ENCODE results near the gene SPAG9. TPM values are rescaled to one million over a fixed set of nuclear protein-coding genes. Genes with fewer than 3 reads are reported as not detected.
A peak's percentile ranks its signal among the peaks of the same experiment; 100 is the strongest.

SPAG9 gene
- total RNA-seq, 1 donor from 2014 or later: 108 TPM

DNA sequence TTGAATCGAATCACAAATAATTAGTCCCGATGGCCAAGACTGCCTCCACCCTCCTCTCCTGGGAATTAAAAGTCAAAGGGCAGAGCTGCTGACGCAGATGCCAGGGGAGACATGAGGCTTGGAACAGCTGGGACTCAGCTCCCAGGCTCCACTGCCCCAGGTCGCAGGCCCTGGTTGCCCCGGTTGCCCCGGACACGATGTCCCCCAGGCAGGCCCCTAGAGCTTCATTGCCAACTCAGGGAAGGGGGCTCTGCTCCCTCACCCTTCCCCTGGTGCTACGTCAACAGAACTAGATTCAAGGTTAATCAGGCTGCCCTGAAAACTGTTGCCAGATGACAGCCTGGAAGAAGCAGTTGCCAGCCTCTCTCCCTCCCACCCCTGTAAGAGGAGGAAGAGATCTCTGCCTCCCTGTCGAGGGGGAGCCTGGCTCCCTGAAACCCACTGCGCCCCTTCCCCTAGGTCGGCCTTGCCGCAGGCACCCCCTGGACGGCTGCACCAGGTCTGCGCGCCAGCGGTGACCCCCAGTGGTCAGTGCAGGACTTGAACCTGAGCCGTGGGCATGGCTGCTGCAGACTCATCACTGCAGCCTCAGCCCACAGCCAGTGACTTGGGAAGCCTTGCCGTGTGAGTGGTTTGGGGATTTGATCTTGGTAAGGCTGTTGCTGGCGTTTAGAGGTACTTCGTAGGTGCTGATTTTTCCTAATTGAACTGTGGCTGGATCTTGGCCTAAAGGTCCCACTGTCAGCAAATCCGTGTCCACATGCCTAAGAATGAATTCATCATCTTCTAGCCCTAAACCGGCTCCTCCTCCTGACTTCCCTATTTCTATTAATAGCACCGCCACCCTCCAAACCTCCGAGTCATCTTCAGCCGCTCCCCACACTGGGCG, 170.4 kb downstream of the SPAG9 start:
- no peaks in the 10 kb centered on the region for H3K36me3 ChIP-seq
- peak overlapping the region; percentile 17 for H3K4me3 ChIP-seq
- peak overlapping the region; percentile 83 for H3K27ac ChIP-seq
- TF ChIP-seq, protein P1, sequence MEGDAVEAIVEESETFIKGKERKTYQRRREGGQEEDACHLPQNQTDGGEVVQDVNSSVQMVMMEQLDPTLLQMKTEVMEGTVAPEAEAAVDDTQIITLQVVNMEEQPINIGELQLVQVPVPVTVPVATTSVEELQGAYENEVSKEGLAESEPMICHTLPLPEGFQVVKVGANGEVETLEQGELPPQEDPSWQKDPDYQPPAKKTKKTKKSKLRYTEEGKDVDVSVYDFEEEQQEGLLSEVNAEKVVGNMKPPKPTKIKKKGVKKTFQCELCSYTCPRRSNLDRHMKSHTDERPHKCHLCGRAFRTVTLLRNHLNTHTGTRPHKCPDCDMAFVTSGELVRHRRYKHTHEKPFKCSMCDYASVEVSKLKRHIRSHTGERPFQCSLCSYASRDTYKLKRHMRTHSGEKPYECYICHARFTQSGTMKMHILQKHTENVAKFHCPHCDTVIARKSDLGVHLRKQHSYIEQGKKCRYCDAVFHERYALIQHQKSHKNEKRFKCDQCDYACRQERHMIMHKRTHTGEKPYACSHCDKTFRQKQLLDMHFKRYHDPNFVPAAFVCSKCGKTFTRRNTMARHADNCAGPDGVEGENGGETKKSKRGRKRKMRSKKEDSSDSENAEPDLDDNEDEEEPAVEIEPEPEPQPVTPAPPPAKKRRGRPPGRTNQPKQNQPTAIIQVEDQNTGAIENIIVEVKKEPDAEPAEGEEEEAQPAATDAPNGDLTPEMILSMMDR (IDR thresholded peaks at IDR 0.05): peak; percentile 84
- no peaks in the 10 kb centered on the region for H3K27me3 ChIP-seq (ENCODE audit: low read depth)
- ATAC-seq (peak; percentile 81 to 88), DNase-seq (peak; percentile 83)
- no peaks in the 10 kb centered on the region for H3K9me3 ChIP-seq
- intact Hi-C loops (cut with DNase I): loop anchor here (5.0 kb wide), 1 partner anchor 98 kb away; no protein-coding TSS in a partner anchor
- peaks cover 46% of the 10 kb centered on the region for H3K4me1 ChIP-seq

DNA sequence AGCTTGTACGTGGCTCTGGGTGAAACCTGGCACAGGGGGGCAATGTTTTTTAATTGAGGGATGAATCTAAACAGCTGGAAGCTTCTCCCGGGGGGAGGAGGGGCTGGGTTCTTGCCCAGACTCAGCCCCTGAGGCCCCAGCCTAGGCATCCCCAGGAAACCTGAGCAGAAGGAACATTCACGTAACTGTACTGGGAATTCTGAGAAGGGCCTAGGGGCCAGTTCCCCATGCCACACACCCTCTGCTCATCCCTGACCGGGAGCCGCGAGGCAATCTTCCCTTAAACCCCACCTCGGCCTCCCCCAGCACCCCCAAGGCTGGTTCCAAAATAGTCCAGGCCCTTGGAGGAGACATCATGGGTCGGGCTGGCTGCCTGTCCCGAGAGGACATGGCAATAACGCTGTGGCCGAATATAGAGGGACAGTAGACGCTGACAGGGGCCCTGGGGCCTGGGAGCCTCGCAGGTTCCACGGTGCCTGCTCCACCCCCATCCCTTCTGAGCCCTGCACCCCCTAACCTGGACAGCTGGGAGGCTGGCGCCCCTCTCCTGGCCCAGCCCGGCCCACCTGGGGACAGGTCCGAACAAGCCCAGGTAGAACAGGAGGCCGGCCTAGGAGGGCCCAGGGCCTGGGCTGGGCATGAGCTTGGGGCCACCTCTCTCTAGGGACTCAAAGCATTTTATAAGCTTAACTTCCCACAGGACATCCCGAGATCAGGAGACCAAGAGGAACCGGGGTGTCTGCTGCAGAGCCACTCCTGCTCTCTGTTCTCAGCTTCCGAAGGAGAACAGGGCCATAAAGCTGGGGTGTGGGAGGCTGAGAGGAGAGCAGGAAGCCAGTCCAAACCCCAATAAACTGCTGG, 171.3 kb downstream of the SPAG9 start:
- intact Hi-C loops (cut with DNase I): no loop called here
- ATAC-seq: no peak
- Histone ChIP-seq H3K4me3 (no peak overlapping the region), H3K4me1 (peaks cover 49% of the 10 kb centered on the region), H3K36me3 (no peaks in the 10 kb centered on the region), H3K9me3 (no peaks in the 10 kb centered on the region), H3K27ac (peak overlapping the region; percentile 83), H3K27me3 (ENCODE audit: low read depth) (no peaks in the 10 kb centered on the region)
- DNase-seq: no peak
- TF ChIP-seq, protein P1 (IDR thresholded peaks at IDR 0.05): no peak

DNA sequence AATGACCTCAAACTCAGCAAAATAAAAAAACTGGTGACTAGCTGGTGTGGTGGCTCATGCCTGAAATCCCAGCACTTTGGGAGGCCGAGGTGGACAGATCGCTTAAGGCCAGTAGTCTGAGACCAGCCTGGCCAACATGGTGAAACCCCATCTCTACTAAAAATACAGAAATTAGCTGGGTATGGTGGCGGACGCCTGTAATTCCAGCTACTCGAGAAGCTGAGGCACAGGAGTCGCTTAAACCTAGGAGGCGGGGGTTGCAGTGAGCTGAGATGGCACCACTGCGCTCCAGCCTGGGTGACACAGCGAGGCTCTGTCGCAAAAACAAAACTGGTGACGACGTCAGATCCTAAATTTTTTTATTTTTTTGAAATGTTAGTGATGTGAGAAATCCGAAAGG, 172.0 kb downstream of the SPAG9 start:
- no peak for ATAC-seq
- intact Hi-C loops (cut with DNase I): no loop called here
- Histone ChIP-seq H3K4me1 (peaks cover 49% of the 10 kb centered on the region), H3K4me3 (no peak overlapping the region), H3K36me3 (no peaks in the 10 kb centered on the region), H3K27ac (peak overlapping the region; percentile 5), H3K27me3 (ENCODE audit: low read depth) (no peaks in the 10 kb centered on the region), H3K9me3 (no peaks in the 10 kb centered on the region)
- DNase-seq: no peak
- TF ChIP-seq, protein P1 (IDR thresholded peaks at IDR 0.05): no peak

DNA sequence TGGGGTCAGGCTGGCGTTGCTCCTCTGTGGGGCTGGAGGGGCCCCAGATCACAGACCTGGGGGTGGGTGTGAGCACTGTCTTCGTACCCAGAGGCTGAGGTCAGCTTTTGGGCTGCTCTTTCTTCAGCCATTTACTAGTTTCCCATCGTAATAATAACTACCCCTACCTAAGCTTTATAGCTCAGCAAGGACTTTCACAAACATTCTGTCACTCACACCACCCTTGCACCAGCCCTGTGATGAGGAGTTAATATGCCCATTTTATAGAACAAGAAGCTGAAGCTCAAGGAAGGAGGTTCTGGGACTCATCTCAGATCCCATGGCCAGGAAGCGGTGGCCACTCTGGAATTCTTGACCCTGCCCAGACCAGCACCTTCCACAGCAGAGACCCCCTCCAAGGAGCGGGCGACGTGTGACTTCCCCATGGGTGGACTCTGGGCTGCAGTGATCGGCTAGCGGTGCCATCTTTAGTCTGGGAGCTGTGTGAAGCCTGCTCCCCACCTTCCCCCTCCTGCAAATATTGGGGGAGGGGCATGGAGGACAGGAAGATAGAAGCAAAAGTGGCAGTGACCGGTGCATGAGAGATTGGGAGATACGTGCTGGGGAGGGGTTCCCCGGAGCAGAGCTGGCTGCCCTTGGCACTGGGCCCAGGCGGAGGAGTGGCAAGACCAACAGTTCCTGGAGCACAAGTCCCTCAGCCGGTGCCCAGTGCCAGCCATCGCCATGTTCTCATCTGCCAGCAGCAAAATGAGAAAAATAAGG, 172.7 kb downstream of the SPAG9 start:
- H3K4me1 ChIP-seq: peaks cover 52% of the 10 kb centered on the region
- no peak overlapping the region for H3K4me3 ChIP-seq
- H3K9me3 ChIP-seq: no peaks in the 10 kb centered on the region
- DNase-seq: peak; percentile 87
- peak overlapping the region; percentile 5 for H3K27ac ChIP-seq
- no peaks in the 10 kb centered on the region for H3K36me3 ChIP-seq
- peak in 1 of 2 donors; percentile 26 for ATAC-seq
- H3K27me3 ChIP-seq (ENCODE audit: low read depth): no peaks in the 10 kb centered on the region
- intact Hi-C loops (cut with DNase I): no loop called here
- TF ChIP-seq, protein P1 (IDR thresholded peaks at IDR 0.05): no peak
